Liver (tissue), 9 donors: ENCODE data around the gene SLC39A1. TPM values are rescaled to one million over a fixed set of nuclear protein-coding genes. Genes with fewer than 3 reads are reported as not detected.
"Not testable (repeated sequence)": the region's sequence is repeated elsewhere in the genome, so short reads cannot be mapped to it uniquely, and the experiment has no call there.

ENCODE experiments used
- DNase-seq: peaks from one replicate; pipeline ENCODE4 v3.0.0-alpha.2; 2017; ENCODE audit warnings: low spot score
- H3K27ac ChIP-seq, 2 donors: one replicate each; pipeline ENCODE4 v1.7.0; 2013; ENCODE audit warnings: inconsistent platforms in 2 of 2, low read length in 2 of 2, control low read depth in 1 of 2, low read depth in 1 of 2, mild to moderate bottlenecking in 1 of 2
- H3K27me3 ChIP-seq, 4 donors: one replicate each; pipeline versions ENCODE4 v1.6.1 to v1.7.0; 2013; ENCODE audit warnings: low read length in 3 of 4, inconsistent platforms in 1 of 4, mild to moderate bottlenecking in 1 of 4, moderate library complexity in 1 of 4; ENCODE audit not compliant: control insufficient read depth in 4 of 4, insufficient read depth in 4 of 4
- H3K36me3 ChIP-seq, 4 donors: one replicate each; pipeline versions ENCODE4 v1.6.1 to v1.7.0; 2013; ENCODE audit warnings: low read length in 3 of 4, mild to moderate bottlenecking in 3 of 4, low read depth in 1 of 4, moderate library complexity in 1 of 4; ENCODE audit not compliant: control insufficient read depth in 4 of 4, insufficient read depth in 3 of 4
- H3K4me1 ChIP-seq, 4 donors: one replicate each; pipeline versions ENCODE4 v1.6.1 to v1.7.0; 2013; ENCODE audit warnings: low read length in 3 of 4, mild to moderate bottlenecking in 3 of 4, moderate library complexity in 1 of 4; ENCODE audit not compliant: control insufficient read depth in 4 of 4, insufficient read depth in 4 of 4
- H3K4me3 ChIP-seq, 3 donors: one replicate each; pipeline versions ENCODE4 v1.6.1 to v1.7.0; 2013; ENCODE audit warnings: low read length in 3 of 3, control low read depth in 1 of 3, low read depth in 1 of 3, mild to moderate bottlenecking in 1 of 3
- H3K9ac ChIP-seq, 2 donors: one replicate each; pipeline ENCODE4 v1.7.0; 2013; ENCODE audit warnings: low read length in 2 of 2, mild to moderate bottlenecking in 2 of 2, moderate library complexity in 2 of 2, control low read depth in 1 of 2, low read depth in 1 of 2
- H3K9me3 ChIP-seq, 4 donors: one replicate each; pipeline versions ENCODE4 v1.6.1 to v1.7.0; 2013; ENCODE audit warnings: low read length in 3 of 4; ENCODE audit not compliant: control insufficient read depth in 4 of 4
- CTCF ChIP-seq: fragments of 150-350 bp; IDR thresholded peaks from 2 replicates; pipeline ENCODE4 v1.5.1; 2017; ENCODE audit warnings: improper control_type of control experiment, low read depth, low read length; ENCODE audit not compliant: missing input control
- GABPA ChIP-seq, 2 donors: IDR thresholded peaks in 1 of 2; conservative IDR thresholded peaks in 1 of 2; 2 replicates each; pipeline ENCODE4 v1.6.1; 2016; ENCODE audit warnings: antibody characterized with exemption in 2 of 2, mild to moderate bottlenecking in 1 of 2, moderate library complexity in 1 of 2
- JUND ChIP-seq, 2 donors: IDR thresholded peaks; 2 replicates each; pipeline ENCODE4 v1.6.1; 2016; ENCODE audit warnings: antibody characterized with exemption in 2 of 2
- NR2F2 ChIP-seq: IDR thresholded peaks from 2 replicates; pipeline ENCODE4 v1.6.1; 2016; ENCODE audit warnings: antibody characterized with exemption
- REST ChIP-seq: IDR thresholded peaks from 2 replicates; pipeline ENCODE4 v1.6.1; 2016; ENCODE audit warnings: antibody characterized with exemption, mild to moderate bottlenecking
- RXRA ChIP-seq, 2 donors: IDR thresholded peaks; 2 replicates each; pipeline ENCODE4 v1.6.1; 2017 to 2018; ENCODE audit warnings: antibody characterized with exemption in 2 of 2, mild to moderate bottlenecking in 1 of 2
- SP1 ChIP-seq: IDR thresholded peaks from 2 replicates; pipeline ENCODE4 v1.6.1; 2018; ENCODE audit warnings: antibody characterized with exemption, mild to moderate bottlenecking
- TAF1 ChIP-seq: conservative IDR thresholded peaks from 2 replicates; pipeline ENCODE4 v1.6.1; 2016; ENCODE audit warnings: antibody characterized with exemption, mild to moderate bottlenecking
- YY1 ChIP-seq: IDR thresholded peaks from 2 replicates; pipeline ENCODE4 v1.6.1; 2016; ENCODE audit warnings: antibody characterized with exemption, mild to moderate bottlenecking
- ZBTB33 ChIP-seq: IDR thresholded peaks from 2 replicates; pipeline ENCODE4 v1.6.1; 2016; ENCODE audit warnings: antibody characterized with exemption
- WGBS: extraction: QIAGEN DNeasy Blood & Tissue Kit; methylation state at CpG from one replicate; pipeline ENCODE4 v1.1.7; 2013; 5-methylcytosine and 5-hydroxymethylcytosine counted together
- polyA plus RNA-seq, 2 donors: library from polyadenylated mRNA; stranded (reverse) in 1 of 2; unstranded in 1 of 2; fragments of 200-250 nt in 1 of 2; fragments of >200 nt in 1 of 2; fragmentation: Nextera tagmentation in 1 of 2; extraction: Ambion mirVana in 1 of 2; gene quantifications; one replicate each; pipeline versions ENCODE4 v1.2.1 to v1.2.3, GENCODE V29; 2013 to 2015
- total RNA-seq, 2 donors: library from RNA; depleted of rRNA; stranded (reverse); fragments of >200 nt; gene quantifications; one replicate each; pipeline ENCODE4 v1.2.3, GENCODE V29; 2014
- donor health status: healthy.
- donor health status: healthy.
- donor health status: healthy.
- donor health status: healthy.
- donor health status: healthy.

The SLC39A1 gene
- total RNA-seq: 10 to 100 TPM; 46.8 to 70.3 TPM
- 10 to 100 TPM; 38.8 to 62.5 TPM for polyA plus RNA-seq

- H3K4me1 ChIP-seq: peaks cover 7 to 46% (median 35%) of the 10 kb centered on the region in 4 donors
- TF ChIP-seq CTCF (no peak), TAF1 (peak; percentile 65), ZBTB33 (peak; percentile 73), REST (no peak), GABPA (IDR thresholded peaks at IDR 0.05 in 1 of 2, conservative IDR thresholded peaks at IDR 0.05 in 1 of 2) (peak in 1 of 2 donors; percentile 29), NR2F2 (no peak), RXRA (IDR thresholded peaks at IDR 0.05) (no peak), SP1 (peak; percentile 75), YY1 (peak; percentile 66), JUND (IDR thresholded peaks at IDR 0.05) (peak; percentile 46 to 49)
- DNase-seq: peak; percentile 99
- no peaks in the 10 kb centered on the region for H3K27me3 ChIP-seq
- peak within 1 kb of the TSS; percentile 94 to 95 for H3K27ac ChIP-seq
- H3K9me3 ChIP-seq: no peaks in the 10 kb centered on the region
- H3K4me3 ChIP-seq: peak within 1 kb of the TSS; percentile 69 to 81 (median 75)
- H3K9ac ChIP-seq: peak within 1 kb of the TSS; percentile 77 to 78
- peaks cover 0 to 8% (median 1%) of the 10 kb centered on the region in 4 donors for H3K36me3 ChIP-seq
- WGBS: under 1% methylated on average over 54 of the region's 54 CpGs
Measured at GRCh38 chr1:153963030-153963849, at the start of gene SLC39A1. SLC39A1 (minus strand) TSS chr1:153963537; CDS start chr1:153962715, 822 bp downstream.

- H3K9me3 ChIP-seq, H3K27me3 ChIP-seq, H3K36me3 ChIP-seq, H3K4me3 ChIP-seq, H3K27ac ChIP-seq, H3K9ac ChIP-seq, H3K4me1 ChIP-seq, DNase-seq: not testable (repeated sequence)
- 96% methylated on average over 14 of the region's 14 CpGs for WGBS
Measured at GRCh38 chr1:154012543-154012942, 49.2 kb upstream of the SLC39A1 start.
